ENCODE results near the gene EXOC2.

The EXOC2 gene

DNA sequence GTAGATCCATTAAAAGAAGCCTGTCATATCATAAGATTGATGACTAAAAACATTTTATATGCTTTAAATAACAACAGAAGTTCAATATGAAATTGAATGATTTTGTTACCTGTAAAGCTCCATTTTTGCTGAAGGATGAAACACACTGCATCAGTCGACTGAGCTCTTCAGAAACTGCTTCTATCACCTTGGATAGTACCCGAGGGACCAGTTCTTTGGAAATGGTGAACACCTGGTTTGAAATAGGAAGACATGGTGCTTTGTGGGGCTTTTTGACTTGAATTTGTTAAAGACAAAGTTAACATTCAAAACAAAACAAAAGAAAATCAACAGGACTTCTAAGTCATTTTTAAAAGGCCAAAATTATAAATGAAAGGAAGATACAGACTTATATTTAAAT lies 195.7 kb downstream of the EXOC2 start:
- Histone ChIP-seq H3K4me1 (ENCODE audit: insufficient read depth, low read length, severe bottlenecking) (peaks cover 23% of the 10 kb centered on the region), H3K27ac (ENCODE audit: low read depth, low read length, poor library complexity, severe bottlenecking) (no peak overlapping the region), H3K4me2 (ENCODE audit: low read length) (no peak overlapping the region), H3K9me2 (ENCODE audit: low read depth, low read length) (no peaks in the 10 kb centered on the region), H3K79me2 (ENCODE audit: insufficient read depth, low read length) (no peaks in the 10 kb centered on the region), H3K27me3 (ENCODE audit: insufficient read depth, low read length) (no peaks in the 10 kb centered on the region), H3K9me3 (ENCODE audit: low read length) (no peaks in the 10 kb centered on the region), H3K9ac (ENCODE audit: low read length) (no peak overlapping the region), H4K20me1 (ENCODE audit: insufficient read depth, low read length) (no peaks in the 10 kb centered on the region), H2AFZ (ENCODE audit: low read length) (no peak overlapping the region), H3K36me3 (ENCODE audit: insufficient read depth, low read length) (no peaks in the 10 kb centered on the region; the same call in 1 of the 2 replicates), H3F3A (ENCODE audit: insufficient read depth, low read length) (no peaks in the 10 kb centered on the region), H3K4me3 (ENCODE audit: low read depth, low read length, poor library complexity, severe bottlenecking) (no peak overlapping the region)
- no peak for TF ChIP-seq EZH2 (IDR thresholded peaks at IDR 0.05; ENCODE audit: borderline replicate concordance, low read length)
- TF ChIP-seq, protein P1, sequence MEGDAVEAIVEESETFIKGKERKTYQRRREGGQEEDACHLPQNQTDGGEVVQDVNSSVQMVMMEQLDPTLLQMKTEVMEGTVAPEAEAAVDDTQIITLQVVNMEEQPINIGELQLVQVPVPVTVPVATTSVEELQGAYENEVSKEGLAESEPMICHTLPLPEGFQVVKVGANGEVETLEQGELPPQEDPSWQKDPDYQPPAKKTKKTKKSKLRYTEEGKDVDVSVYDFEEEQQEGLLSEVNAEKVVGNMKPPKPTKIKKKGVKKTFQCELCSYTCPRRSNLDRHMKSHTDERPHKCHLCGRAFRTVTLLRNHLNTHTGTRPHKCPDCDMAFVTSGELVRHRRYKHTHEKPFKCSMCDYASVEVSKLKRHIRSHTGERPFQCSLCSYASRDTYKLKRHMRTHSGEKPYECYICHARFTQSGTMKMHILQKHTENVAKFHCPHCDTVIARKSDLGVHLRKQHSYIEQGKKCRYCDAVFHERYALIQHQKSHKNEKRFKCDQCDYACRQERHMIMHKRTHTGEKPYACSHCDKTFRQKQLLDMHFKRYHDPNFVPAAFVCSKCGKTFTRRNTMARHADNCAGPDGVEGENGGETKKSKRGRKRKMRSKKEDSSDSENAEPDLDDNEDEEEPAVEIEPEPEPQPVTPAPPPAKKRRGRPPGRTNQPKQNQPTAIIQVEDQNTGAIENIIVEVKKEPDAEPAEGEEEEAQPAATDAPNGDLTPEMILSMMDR (IDR thresholded peaks at IDR 0.05; ENCODE audit: low read length) = no peak

DNA sequence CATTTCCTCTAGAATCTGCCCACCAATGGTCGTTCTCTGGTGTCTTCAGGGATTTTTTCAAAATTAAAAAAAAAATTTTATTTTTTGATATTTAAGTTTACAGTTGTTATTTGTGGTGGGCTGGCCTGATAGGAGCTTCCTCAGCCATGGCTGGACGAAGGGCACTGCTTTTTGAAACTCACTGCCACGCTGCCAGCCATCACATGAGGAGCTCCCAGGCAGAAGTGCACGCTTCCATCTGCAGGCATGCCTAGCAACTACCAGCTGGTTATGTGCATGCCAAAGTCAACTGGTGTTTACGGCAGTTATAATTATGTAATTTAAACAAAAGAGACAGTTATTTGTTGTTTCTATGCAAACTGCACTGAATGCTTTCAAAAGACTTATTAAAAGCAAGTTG lies 196.3 kb downstream of the EXOC2 start:
- TF ChIP-seq, protein P1 (IDR thresholded peaks at IDR 0.05; ENCODE audit: low read length) = no peak
- TF ChIP-seq EZH2 (IDR thresholded peaks at IDR 0.05; ENCODE audit: borderline replicate concordance, low read length) = no peak
- Histone ChIP-seq H3K4me1 (ENCODE audit: insufficient read depth, low read length, severe bottlenecking) (peaks cover 17% of the 10 kb centered on the region), H3K27ac (ENCODE audit: low read depth, low read length, poor library complexity, severe bottlenecking) (no peak overlapping the region), H3K79me2 (ENCODE audit: insufficient read depth, low read length) (no peaks in the 10 kb centered on the region), H3K9me3 (ENCODE audit: low read length) (no peaks in the 10 kb centered on the region), H3F3A (ENCODE audit: insufficient read depth, low read length) (no peaks in the 10 kb centered on the region), H3K4me3 (ENCODE audit: low read depth, low read length, poor library complexity, severe bottlenecking) (no peak overlapping the region), H2AFZ (ENCODE audit: low read length) (no peak overlapping the region), H3K36me3 (ENCODE audit: insufficient read depth, low read length) (no peaks in the 10 kb centered on the region; the same call in 1 of the 2 replicates), H3K9me2 (ENCODE audit: low read depth, low read length) (no peaks in the 10 kb centered on the region), H3K4me2 (ENCODE audit: low read length) (no peak overlapping the region), H3K9ac (ENCODE audit: low read length) (no peak overlapping the region), H4K20me1 (ENCODE audit: insufficient read depth, low read length) (no peaks in the 10 kb centered on the region), H3K27me3 (ENCODE audit: insufficient read depth, low read length) (no peaks in the 10 kb centered on the region)

DNA sequence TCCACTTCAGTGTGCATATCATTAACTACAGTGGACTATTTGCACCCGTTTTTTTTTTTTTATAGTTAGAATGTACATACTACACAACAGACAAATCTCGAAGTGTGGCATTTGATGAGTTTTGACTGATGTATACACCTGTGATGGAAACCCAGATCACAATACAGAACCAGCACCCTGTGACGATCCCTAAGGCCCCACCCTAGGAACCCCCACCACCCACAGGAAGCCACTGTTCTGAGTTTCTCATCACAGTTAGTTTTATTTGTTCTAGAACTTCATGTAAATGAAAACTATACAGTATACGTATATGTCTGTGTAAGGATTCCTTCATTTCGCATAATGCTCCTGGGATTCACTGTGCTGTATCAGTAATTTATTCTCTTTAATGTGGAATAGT lies 198.5 kb downstream of the EXOC2 start:
- Histone ChIP-seq H3K9me2 (ENCODE audit: low read depth, low read length) (no peaks in the 10 kb centered on the region), H3K4me3 (ENCODE audit: low read depth, low read length, poor library complexity, severe bottlenecking) (no peak overlapping the region), H3K79me2 (ENCODE audit: insufficient read depth, low read length) (no peaks in the 10 kb centered on the region), H3K9ac (ENCODE audit: low read length) (no peak overlapping the region), H2AFZ (ENCODE audit: low read length) (no peak overlapping the region), H3K27me3 (ENCODE audit: insufficient read depth, low read length) (no peaks in the 10 kb centered on the region), H3K4me1 (ENCODE audit: insufficient read depth, low read length, severe bottlenecking) (peaks cover 34% of the 10 kb centered on the region), H3K27ac (ENCODE audit: low read depth, low read length, poor library complexity, severe bottlenecking) (no peak overlapping the region), H3K36me3 (ENCODE audit: insufficient read depth, low read length) (no peaks in the 10 kb centered on the region; the same call in 1 of the 2 replicates), H3K9me3 (ENCODE audit: low read length) (no peaks in the 10 kb centered on the region), H3F3A (ENCODE audit: insufficient read depth, low read length) (0 out of 2 replicates have a peak, but pooled peaks cover 1% of the 10 kb centered on the region), H4K20me1 (ENCODE audit: insufficient read depth, low read length) (no peaks in the 10 kb centered on the region), H3K4me2 (ENCODE audit: low read length) (no peak overlapping the region)
- no peak for TF ChIP-seq EZH2 (IDR thresholded peaks at IDR 0.05; ENCODE audit: borderline replicate concordance, low read length)

DNA sequence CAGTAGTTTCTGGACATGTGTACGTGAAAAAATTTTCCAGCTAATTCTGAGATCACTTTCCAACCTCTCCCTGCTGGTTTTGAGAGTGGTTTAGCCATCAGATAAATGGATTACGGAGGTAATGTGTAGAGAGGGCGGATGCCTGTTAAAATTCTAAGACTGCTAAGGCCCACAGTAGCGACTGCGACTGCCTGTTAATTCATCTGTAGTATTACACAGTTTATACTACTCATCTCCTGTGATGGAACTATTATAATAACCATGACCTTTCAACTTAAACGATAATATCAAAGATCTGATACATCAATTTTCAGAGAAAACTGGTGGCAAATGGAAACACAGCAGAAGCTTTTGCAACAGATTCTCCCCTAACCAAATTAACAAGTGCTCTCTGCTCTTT lies 199.1 kb downstream of the EXOC2 start:
- peaks cover 7% of the 10 kb centered on the region; the same call in 1 of the 2 replicates for H3F3A ChIP-seq (ENCODE audit: insufficient read depth, low read length)
- no peaks in the 10 kb centered on the region for H3K9me2 ChIP-seq (ENCODE audit: low read depth, low read length)

More for the DNA sequence above, 199.1 kb downstream of the EXOC2 start:
- Histone ChIP-seq H2AFZ (ENCODE audit: low read length) (no peak overlapping the region), H3K9ac (ENCODE audit: low read length) (no peak overlapping the region), H3K4me2 (ENCODE audit: low read length) (no peak overlapping the region), H3K4me3 (ENCODE audit: low read depth, low read length, poor library complexity, severe bottlenecking) (no peak overlapping the region), H3K27me3 (ENCODE audit: insufficient read depth, low read length) (no peaks in the 10 kb centered on the region), H3K79me2 (ENCODE audit: insufficient read depth, low read length) (no peaks in the 10 kb centered on the region), H3K27ac (ENCODE audit: low read depth, low read length, poor library complexity, severe bottlenecking) (no peak overlapping the region), H4K20me1 (ENCODE audit: insufficient read depth, low read length) (no peaks in the 10 kb centered on the region), H3K9me3 (ENCODE audit: low read length) (no peaks in the 10 kb centered on the region), H3K4me1 (ENCODE audit: insufficient read depth, low read length, severe bottlenecking) (peaks cover 34% of the 10 kb centered on the region), H3K36me3 (ENCODE audit: insufficient read depth, low read length) (no peaks in the 10 kb centered on the region; the same call in 1 of the 2 replicates)
- TF ChIP-seq, protein P1 (IDR thresholded peaks at IDR 0.05; ENCODE audit: low read length) = no peak
- TF ChIP-seq EZH2 (IDR thresholded peaks at IDR 0.05; ENCODE audit: borderline replicate concordance, low read length) = no peak

All from OCI-LY1 (cell line).